H1 (cell line): ENCODE data around the gene SLC35B2. TPM values are rescaled to one million over a fixed set of nuclear protein-coding genes. Genes with fewer than 3 reads are reported as not detected.

Experiments used
- CHD1 ChIP-seq: IDR thresholded peaks from 2 replicates; pipeline ENCODE4 v1.6.1; 2012; ENCODE audit warnings: low read depth, low read length, improper control_type of control experiment
- FOSL1 ChIP-seq: IDR thresholded peaks from 2 replicates; pipeline ENCODE4 v1.6.1; 2011; ENCODE audit warnings: mild to moderate bottlenecking, low read depth, low read length, moderate library complexity; ENCODE audit not compliant: insufficient read depth
- NANOG ChIP-seq: IDR thresholded peaks from 2 replicates; pipeline ENCODE4 v1.6.1; 2011; ENCODE audit warnings: low read length, low read depth, mild to moderate bottlenecking, inconsistent platforms; ENCODE audit not compliant: insufficient read depth, poor library complexity, severe bottlenecking
- polyA plus RNA-seq, 7 experiments: library from polyadenylated mRNA; depleted of rRNA in 3 of 7; stranded (reverse) in 5 of 7; unstranded in 2 of 7; fragments of >200 nt in 5 of 7; fragments of 200-250 nt in 2 of 7; gene quantifications; 1 replicate in 5 of 7; 2 replicates in 1 of 7; 4 replicates in 1 of 7; pipeline versions ENCODE4 v1.2.1 to v1.2.3, GENCODE V29; 2011 to 2013; ENCODE audit warnings: missing spikeins in 2 of 7, mixed read lengths in 2 of 7
- total RNA-seq: library from RNA; stranded (reverse); fragmentation: NEBNext Ultra II Directional; extraction: Animal tissue kit (Norgen Biotek cat#: 25700); gene quantifications from 2 replicates; pipeline ENCODE4 v1.2.1, GENCODE V29; 2021

Gene SLC35B2
- total and polyA plus RNA-seq, 2 of the 8 experiments (the other 6 are each of a cell fraction or from before 2014, with no cell fraction given): 29.5 to 65.0 TPM

DNA sequence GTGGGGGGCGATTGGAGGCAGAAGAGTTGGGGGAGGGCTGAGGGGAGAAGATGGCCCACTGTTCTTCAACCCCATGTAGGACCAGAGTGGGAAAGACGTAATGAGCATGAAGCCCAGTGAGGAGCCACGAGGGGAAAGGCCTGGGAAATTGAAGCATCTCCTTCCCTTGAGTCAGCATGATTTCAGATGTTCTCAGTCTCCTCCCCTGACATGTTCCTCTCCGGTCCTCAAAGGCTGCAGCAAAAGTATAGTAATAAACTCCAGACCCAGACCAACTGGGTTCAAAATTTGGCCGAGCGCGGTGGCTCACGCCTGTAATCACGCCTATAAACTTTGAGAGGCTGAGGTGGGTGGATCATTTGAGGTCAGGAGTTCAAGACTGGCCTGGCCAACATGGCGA is 9.9 kb upstream of the SLC35B2 start (continued):
- TF ChIP-seq NANOG (no peak), FOSL1 (no peak), CHD1 (no peak)
